Stimulated activated CD4-positive, alpha-beta T cell treated with anti-CD3 and anti-CD28 coated beads, Interleukin-15, amount 100 ng/mL, for 1 hour (primary cell): ENCODE data around the gene RASSF10.
"Not testable (repeated sequence)": the region's sequence is repeated elsewhere in the genome, so short reads cannot be mapped to it uniquely, and the experiment has no call there.

Experiments
- DNase-seq, 2 donors: peaks; one replicate each; pipeline ENCODE4 v3.0.0-alpha.2; 2020; ENCODE audit warnings: low read depth in 1 of 2, low spot score in 1 of 2

The RASSF10 gene

DNA sequence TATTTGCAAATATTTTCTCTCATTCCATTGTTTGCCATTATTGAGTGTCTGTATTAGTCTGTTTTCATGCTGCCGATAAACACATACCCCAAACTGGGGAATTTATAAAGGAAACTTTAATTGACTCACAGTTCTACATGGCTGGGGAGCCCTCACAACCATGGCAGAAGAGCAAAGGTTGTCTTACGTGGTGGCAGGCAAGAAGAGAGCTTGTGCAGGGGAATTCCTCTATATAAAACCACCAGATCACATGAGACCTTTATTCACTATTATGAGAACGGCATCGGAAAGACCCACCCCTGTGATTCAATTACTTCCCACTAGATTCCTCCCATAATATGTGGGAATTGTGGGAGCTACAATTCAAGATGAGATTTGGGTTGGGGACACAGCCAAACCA is 10.2 kb downstream of the RASSF10 start:
- DNase-seq, result no peak

DNA sequence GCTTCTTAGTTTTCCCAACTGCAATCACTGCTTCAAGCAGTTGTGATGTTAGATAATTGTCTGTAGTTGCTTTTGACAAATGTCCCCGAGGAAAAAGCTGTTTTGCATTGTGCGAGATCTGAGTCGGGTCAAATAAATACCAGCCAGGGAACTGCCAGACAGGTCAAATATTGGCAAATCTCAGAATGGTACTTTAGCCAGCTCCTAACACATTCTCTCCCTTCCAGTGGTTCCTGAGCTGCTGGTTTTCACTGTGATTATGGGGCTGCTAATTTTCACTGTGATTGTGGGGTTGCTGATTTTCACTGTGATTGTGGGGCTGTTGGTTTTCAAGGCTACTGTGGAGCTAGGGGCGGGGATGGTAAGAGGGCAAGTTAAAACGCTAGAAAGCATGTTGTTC is 14.3 kb downstream of the RASSF10 start:
- DNase-seq, result no peak

DNA sequence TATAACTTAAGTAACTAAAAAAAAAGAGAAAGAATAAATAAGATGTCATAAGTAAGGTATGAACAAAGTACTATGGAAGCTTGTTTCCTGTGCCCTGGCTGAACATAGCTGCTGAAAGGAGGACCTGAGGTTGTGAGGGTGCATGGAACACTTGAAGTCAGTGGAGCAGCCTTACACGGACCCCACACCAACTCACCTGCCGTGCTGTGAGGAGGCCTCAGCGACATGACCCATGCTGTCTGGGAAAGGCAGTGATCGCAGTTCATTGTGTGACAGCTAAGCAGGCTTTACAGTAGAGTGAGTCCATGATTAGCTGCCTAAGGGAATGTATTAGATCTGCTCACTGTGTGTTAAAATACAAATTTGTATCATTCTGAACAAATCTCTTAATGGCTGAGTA is 17.6 kb downstream of the RASSF10 start:
- DNase-seq, result no peak

DNA sequence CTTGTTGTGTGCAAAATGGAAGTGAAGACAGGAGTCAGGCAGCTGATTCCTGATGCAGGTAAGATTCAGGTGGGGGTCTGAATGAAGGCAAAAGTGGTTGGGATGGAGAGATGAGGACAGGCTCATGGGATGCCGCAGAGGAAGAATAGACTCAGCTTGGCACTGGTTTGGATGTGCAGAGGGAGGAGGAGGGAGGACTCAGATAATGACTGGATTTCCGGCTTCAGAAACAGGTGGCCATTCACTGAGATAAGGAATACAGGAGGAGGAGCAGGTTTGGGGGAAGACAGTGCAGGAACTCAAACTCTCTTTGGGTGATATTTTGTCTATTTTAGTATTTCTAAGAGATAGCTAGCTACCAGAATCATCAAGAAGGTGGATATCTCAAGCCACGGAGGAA is 19.2 kb downstream of the RASSF10 start:
- no peak for DNase-seq

DNA sequence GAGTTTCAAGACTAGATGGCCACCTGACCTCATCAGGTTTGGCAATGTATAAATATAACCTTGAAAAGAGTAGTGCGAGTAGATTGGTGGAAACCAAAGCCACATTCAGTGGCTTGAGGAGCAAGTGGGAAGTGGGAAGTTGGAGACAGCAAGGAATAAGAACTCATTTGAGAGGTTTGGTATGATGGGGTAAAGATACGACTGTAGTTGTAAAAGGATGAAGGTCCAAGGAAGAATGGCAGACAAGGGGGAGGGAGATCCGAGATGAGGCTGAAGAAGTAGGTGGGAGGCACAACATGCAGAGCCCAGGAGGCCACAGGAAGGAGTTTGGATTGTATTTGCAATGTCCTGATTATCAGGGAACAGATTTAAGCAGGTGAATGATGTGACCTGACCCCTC is 20.8 kb downstream of the RASSF10 start:
- no peak for DNase-seq

DNA sequence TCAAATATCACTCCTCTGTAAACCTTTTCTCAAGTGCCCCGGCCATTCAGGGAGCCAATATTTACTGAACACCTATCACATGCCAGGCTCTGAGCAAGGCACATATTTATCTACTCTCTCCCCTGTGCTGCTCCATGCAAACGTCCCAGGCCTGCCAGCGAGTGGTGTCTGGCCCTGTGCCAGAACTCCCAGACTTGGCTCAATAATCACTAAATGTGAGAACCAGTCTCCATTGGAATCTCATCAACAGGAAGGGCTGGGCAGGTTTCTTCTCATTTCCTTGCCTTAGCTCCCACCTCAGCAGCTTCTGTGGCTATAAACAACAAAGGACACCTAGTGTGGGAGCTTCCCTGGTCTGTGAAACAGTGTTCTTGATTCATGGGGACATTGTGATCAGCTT is 21.7 kb downstream of the RASSF10 start:
- no peak for DNase-seq

DNA sequence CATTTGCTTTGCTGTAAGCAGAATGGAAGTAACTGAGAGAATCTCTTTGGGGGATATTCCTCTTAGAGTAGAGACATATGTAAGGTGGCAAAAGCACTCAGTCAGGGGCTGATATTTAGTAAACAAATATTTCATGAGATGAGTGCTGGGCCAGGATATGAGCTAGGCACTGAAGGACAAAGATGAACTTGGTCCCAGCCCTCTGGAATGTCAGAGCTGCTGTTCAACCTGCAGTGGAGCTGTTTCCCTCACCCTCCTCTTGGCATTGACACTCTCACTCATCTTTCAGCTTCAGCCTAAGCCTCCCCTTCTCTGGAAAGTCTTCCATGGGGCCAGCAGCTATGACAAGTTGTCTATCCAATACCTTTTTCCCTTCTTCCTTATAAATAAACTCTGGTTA is 22.2 kb downstream of the RASSF10 start:
- no peak for DNase-seq

DNA sequence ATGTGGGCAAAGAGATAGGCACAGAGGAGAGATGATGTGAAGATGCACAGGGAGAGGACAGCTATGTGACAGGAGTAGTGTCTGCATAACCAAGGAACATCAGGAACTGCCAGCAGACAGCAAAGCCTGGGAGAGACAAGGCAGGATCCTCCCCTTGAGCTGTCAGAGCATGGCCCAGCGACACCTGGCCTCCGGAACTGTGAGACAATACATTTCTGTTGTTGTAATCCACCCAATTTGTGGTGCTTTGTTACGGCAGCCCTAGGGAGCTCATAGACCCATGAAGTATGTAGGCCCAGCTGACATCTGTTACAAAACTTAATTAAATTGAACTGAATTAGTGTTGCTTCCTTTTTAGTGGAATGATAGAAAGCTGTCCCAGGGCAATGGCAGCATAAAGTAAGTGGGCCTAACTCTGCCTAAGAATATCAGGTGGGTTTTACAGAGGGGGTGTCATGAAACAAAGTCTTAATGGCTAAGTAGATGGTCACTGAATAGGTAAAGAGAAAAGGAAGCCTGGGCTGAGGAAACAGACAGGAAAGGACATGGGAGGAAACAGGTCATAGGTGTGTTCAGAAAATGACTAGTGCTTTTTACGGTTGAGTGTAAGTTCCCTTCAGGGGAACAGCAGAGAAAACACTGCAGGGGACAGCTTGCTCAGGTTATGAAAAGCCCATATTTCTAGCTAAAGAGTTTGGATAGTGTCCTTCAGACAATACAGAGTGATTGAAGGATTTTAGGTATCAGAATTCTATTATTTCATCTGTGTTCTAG is 24.8 kb downstream of the RASSF10 start:
- no peak for DNase-seq

DNA sequence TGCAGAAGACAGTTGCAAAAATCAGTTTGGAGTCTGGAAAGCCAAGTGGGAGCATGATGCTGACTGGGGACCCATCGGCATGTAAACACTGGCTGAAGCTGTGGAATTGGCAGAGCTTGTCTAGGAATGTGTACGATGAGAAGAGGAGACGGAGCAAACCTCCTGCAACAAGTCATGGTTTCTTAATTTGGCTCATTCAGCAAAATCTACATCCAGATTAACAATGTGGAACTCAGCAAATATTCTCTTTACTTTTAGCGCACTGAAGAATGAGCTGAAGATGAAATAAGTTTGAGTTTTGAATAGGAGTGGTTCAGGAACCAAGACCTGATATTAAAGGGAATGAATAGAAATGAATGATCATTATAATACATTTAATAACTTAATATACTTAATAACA is 26.6 kb downstream of the RASSF10 start:
- no peak for DNase-seq

DNA sequence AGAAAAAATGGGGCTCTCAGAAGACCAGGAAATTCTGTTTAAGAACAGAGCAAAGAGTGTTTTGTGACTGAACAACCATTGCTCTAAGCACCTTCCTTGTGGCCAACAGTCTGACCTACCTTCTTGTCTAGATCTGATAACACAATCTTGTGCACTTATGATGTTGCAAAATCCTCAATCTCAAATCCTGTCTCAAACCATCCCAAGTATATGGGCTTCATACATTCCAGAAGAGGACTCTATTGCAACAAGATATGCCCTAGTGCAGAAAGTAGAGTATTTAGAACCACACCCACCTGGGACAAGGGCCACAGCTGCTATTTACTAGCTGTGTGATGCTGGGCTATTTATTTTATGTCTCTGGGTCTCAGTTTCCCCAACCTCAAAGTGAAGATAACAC is 27.1 kb downstream of the RASSF10 start:
- no peak for DNase-seq

DNA sequence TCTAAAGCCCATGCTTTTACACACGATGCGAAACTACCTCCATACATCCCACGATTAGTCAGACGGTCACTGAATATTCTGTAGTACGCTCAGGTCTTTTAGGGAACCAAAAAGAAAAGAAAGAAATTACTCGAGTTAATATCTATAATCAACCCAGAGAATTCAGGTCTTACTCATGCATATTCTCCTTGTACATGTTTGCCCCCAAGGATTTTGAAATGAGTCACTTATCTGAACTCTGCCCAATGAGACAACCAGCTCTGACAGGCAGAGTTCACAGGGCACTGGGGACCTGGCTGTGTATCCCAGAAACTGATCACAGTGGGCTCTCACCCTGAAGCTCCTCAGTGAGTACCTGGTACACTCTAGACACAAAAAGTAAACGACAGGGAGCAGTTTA is 29.2 kb downstream of the RASSF10 start:
- DNase-seq, result no peak

DNA sequence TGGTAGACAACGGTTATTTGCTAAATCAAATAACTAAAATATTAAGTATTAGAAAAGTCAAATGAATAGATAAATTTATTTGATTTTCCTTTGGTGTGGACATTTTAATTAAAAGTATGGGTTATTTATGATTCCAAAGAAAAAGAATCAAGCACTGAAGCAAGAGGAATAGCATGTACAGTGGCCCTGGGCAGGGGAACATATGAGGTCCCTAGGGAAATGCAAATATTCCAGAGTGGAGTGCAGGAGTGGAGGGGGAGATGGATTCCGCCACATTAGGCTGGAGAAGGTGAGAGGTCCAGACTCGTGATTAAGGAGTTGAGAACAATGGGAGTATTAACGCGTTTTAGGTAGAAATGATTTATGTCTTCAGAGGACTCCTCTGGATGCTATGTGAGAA is 30.0 kb downstream of the RASSF10 start:
- no peak for DNase-seq

DNA sequence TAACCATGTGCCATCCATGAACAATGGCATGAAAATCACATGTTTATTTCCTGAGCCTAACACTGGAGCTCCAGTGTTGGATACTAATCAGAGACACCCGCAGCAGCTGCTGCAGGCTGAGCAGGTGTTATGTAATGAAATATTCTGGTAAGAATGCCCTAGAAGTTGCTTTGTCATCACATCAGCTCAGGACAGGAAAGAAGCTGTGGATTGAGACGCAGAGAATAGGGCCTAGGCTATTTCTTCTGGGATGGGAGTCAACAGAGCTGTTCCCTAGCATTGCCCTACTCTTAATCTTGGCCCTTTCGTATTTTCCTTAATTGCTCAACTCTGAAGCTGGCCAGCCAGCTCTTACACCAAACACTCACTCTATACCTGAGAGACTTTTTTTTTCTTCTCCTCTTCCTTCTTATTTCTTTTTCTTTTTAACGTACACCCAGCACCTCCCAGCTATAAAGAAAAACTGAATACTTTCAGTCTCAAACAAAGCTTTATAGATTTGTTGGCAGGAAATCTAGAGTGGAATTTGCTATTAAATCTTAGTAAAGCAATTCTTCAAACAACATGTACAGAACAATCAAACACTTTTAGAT is 31.9 kb downstream of the RASSF10 start:
- no peak for DNase-seq

DNA sequence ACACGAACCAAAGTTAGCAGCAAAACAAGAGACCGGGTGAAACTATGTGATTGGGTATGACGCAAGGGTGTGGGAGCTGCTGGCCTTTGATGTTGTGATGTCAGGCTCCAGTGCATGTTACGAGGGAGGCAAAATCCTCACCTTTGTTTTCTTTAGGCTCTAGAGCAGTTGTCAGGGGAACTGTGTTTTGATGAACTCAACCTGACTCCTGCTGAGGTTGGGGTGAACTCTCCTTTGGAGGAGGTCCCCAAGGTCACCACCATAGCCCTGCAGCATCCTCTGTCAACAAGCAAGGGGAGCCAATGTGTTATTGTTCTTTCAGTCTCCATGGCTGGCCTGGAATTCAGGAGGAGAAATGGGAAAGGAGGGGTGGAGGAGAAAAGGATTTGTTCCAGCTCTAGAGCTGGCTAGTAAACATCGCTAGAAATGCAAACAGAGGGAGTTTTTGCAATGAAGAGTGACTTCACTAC is 33.8 kb downstream of the RASSF10 start:
- no peak for DNase-seq

DNA sequence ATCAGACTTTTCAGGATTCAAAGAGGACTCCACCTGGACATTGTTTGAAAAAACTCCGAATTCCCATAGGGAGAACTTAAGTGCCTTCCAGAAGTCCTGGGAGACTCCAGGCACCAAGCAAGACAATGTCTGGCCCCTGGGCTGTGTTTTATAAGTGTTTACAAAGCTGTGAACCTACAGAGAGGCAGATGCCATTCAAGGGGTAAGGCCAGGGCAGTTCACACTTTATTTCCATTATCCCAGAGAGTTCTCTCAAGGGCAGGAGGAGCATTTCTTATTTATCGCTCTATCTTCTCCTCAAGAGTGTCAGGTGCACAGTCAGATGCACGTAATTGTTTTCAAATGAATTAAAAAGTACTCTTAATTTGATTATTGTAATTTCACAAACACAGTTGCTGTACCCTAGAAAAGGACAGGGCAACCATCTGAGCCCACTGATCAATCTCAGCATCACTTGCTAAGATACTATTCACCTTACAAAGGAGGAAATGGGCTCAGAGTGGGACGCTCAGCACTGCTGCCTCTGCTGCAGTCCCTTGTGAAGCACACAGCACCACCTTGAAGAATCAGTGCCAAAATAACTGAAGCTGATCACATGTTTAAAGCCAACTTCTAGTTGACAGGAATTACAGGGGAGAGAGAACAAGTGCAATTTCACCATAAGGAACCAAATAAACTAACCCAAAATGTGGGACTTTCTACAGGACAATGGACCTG is 35.0 kb downstream of the RASSF10 start:
- no peak for DNase-seq

DNA sequence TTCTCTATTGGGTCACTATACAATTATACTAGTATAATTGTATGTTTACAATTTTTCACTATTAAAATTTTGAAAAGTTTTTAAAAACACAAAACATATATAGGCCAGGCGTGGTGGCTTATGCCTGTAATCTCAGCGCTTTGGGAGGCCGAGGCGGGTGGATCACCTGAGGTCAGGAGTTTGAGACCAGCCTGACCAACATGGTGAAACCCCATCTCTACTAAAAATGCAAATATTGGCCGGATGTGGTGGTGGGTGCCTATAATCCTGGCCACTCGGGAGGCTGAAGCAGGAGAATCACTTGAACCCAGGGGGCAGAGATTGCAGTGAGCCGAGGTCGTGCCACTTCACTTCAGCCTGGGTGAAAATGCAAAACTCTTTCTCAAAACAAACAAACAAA is 36.0 kb downstream of the RASSF10 start:
- not testable (repeated sequence) for DNase-seq

DNA sequence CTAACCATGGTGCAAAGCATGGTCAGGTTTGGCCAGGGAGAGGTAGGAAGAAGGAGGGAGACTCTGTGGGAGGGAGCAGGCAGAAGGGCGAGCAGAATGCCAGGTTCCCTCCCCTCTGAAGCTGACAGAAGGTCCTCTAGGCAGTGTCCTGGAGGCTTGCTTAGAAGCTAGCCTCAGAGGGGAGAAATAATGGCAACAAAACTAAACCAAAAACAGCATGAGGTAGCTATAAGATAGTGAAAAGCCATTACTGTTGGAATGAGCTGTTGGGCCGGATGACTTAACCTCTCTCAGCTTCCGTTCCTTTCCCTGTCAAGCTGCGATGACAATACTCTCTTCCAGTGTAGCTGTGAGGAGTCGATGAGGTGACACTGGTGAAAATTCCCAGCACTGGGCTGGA is 36.6 kb downstream of the RASSF10 start:
- no peak for DNase-seq

DNA sequence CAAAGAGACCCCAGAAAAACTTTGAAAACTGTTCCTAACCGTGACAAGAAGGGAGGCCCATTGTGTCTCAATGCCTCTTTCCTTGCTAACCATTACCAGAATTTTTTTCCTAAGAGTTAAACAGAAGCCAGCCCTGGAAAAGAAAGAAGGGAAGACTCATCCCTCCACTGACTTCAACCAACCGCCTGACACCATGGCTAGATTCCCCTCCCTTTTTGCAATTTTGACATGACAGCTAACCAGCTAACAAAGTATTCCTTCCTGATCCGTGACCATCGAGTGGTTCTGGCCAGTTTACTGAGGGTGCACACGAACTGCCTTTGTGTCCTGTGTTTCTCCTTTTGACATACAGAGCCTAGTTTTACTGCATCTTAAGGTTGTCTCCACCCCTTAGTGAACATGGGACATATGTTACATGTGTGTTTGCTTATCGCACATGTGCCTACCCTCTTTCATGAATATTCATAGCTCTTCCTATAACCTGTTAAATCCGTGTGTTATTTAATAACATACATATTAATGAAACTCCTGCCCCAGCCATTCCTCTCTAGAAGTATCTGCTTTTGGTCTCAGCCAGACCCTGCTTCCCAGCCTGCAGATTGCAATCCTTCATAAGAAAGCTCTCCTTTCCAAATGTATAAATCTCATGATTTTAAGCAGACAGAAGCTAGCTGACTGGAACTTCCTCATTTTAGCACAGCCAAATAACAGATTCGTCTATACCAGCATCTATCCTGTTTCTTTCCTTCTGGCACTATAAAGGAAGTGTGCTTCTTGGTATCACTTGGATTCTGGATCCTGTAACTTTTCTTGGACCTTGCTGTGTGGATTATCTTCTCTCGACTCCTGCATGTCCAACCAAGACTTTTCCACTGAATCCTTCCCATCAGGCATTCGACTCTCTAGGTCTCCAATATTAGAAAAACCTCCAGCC is 37.8 kb downstream of the RASSF10 start:
- DNase-seq, result no peak

DNA sequence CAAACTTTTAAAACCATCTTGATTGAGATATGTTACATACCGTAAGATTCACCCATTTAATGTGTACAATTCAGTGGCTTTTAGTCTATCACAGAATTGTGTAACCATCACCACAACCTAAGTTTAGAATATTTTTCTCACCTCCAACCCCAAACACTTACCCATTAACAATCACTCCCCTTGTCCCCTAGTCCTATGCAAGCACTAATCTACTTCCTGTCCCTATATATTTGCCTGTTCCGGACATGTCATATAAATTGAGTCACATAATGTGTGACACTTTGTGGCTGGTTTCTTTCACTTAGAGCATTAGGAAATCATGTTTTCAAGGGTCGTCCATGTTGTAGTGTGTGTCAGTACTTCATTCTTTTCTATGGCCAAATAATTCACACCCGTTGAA is 38.8 kb downstream of the RASSF10 start:
- DNase-seq, result no peak

DNA sequence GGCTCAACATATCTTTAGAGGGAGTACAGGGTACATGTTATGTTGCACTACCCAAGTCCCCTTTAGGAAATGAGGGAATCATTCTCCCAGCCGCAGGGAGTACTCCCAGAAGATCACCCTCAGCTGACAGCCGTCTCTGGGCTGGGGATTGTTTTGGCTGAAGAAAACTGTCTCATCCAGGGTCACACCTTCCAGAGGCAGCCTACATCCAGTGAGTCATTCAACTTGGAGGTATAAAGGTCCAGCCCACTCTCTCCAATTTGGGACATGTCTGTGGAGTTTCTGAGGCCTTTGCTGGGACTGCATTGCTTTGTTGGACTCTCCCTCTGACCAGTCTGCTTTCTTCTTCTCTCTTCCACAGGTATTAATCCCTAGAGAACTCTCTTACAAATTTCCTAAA is 42.1 kb downstream of the RASSF10 start:
- DNase-seq, result no peak

DNA sequence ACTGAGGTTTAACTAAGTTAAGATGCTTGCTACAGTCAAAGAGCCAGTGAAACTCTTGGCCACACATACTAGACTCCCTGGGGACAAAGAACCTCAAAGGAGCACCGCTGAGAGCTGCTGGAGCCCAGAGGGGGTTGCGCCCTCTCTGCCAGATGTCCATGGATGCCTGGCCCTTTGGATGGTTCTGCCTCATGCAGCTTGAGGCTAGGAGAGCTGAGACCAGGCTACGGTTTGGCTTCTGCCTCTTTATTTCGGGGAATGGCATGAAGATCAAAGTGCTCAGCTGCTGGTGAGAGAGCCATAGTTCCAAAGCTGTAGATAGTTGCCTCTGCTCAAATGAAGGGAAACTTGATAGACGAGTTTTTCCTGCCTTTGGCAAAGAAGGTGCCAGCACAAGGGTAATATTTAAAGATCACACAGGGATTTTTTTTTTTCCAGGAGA is 43.0 kb downstream of the RASSF10 start:
- DNase-seq, result no peak
